HG03457 (cell line): ENCODE data around the gene SLC9A3.
"Not testable (repeated sequence)": the region's sequence is repeated elsewhere in the genome, so short reads cannot be mapped to it uniquely, and the experiment has no call there.

Experiments
- ATAC-seq: cut with Tn5 transposase; IDR thresholded peaks from one replicate; pipeline ENCODE4 v1.9.1; 2021; ENCODE audit warnings: moderate number of reproducible peaks; ENCODE audit not compliant: unreplicated experiment

Gene SLC9A3

DNA sequence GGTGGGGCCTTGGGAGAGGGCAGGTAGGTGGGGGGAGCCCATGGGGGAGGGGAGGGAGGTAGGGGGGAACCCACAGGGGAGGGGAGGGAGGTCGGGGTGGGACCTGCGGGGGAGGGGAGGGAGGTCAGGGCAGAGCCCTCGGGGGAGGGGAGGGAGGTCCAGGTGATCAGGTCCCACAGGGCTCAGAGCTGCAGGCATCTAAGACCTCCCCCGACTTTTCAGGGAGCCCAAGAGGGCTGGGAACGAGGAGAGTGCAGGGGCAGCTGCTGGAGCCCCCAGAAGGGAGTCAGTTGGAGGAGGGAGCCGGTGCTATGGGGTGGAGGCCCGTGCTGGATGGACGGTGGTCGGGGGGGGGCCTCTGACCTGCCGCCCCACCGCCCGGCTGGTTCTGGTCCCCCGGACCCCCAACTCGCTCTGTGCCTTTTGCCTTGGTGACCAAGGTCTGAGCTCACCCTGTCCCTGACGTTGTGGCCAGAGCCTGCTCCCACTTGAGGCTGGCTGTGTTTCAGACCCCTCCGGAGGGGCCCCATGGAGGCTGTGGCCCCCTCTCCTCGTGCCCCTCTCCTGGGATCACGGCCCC is 31.8 kb downstream of the SLC9A3 start:
- no peak for ATAC-seq

- no peak for ATAC-seq
These were observed 32.4 kb downstream of the SLC9A3 start for GRCh38 chr5:491856-492155.

- ATAC-seq: no peak
These were observed 33.0 kb downstream of the SLC9A3 start for GRCh38 chr5:491119-491855.

DNA sequence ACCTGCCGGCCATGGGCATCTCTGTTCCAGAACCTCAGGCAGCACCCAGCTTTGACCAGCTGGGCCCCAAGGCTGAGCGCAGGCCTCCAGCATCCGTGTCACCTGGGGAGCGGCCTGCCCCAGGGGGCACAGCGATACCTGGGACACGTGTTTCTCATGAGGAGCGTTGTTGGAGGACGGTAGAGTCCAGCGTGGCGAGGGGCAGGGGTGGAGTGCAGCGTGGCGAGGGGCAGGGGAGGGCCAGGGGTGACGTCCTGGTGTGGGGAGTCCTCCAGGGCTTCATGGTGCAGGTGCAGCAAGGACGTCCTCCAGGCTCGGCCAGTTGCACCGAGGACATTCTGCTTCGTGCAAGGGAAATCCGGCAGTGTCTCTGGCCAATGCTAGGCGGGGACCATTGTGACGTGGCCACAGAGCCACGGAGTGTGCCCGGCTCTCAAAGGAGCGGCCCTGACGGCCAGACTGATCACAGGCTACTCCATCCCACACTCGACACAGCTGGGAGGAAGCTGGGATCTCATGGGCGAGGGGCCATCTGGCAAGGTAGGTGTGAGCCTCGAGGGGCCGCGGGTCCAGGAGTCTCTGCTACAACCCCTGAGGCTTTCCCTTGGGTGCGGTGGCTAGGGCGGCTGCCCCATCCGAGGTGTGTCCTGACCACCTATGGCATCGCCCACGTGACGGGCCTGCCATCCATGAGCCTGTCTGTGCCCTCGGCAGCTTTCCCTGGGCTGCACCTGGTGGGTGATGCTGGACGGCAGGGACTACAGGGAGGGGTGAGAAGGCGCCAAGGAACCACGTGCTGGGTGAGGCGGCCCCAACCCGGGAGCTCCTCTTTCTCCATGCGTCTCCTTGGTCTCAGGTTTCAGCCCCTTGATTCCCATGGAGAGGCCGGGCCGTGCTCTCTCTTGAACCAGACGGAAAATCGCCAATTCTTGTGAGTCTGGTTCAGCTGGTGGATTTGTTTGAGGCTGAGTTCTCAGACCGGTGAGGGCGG is 33.8 kb downstream of the SLC9A3 start:
- no peak for ATAC-seq

DNA sequence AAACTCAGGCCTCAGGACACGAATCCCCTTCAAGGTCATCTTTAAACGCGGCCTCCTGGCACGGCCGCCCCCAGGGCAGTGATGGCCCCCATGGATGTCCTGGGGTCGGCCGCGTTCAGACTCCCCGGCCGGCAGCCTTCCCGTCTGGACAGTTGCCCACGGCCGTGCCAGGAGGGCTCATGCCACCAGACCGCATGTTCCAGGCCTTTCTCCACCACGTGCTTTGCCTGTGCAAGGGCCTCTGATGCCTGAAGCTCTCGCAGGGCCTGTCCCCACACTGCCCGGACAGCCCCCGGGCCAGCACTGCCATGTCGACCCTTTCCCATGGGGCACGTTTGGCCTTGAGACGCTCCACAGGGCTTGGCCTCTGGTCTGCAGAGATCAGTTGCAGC is 34.6 kb downstream of the SLC9A3 start:
- no peak for ATAC-seq

DNA sequence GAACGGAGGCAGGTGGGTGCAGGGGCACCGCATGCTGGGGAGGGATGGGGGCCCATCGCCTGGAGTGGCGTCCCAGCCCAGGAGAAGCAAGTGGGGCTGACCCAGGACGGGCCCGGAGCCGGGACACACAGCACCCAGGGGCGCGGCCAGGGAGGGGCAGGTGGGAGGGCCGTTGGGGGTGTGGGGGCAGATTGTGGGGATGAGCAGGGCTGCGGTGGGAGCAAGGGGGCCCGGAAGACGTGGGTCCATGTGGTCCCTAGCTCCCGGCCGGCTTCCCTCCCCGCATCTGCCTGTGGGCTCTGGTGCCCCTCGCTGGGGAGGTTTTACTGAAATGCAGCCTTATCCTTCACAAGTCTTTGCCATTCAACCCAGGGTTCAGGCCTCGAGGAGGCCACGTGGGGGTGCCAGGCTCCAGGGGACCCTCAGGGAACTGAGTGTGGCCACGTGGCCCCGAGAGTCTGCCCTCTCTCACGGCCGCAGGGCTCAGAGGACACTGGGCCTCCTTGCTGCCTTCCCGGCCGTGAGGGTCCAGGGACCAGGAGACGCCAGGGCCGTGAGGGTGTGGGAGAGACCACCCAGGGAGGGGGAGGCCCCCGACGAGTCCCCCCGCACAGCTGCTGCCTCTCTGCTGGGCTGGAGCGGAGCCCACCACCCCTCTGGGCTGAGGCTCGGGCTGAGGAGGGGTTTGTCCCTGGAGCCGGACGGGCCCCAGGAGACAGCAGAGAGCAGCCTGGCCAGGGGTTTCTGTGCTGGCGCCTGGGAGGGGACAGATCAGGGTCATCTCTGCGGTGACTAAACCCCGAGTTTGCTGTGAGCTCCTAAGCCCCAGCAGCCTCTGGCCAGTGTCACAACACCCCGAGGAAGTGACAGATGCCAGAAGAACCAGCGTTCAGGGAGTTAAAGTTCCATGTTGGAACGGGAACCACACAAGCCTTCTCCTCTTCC is 35.2 kb downstream of the SLC9A3 start:
- no peak for ATAC-seq

DNA sequence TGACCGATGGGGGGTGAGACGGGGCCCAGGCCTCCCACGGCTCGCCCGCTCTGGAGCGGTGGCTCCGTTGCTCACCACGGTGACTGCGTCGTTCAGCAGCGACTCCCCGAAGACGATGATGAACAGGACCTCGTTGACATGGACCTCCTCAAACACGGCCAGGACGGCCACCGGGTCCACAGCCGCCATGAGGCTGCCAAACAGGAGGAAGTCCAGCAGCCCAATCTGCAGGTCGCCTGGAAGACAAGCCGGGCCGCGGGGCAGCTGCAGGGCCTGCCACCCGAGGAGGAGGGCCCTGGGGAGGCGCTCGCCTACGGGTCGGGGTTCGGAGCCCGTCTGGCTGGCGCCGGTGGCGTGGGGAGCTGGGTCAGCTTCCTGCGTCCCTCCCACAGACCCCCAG is 36.0 kb downstream of the SLC9A3 start:
- ATAC-seq: no peak

- not testable (repeated sequence) for ATAC-seq
These were observed 37.7 kb downstream of the SLC9A3 start for GRCh38 chr5:486597-486996.

- ATAC-seq: no peak
These were observed 38.2 kb downstream of the SLC9A3 start for GRCh38 chr5:485946-486491.

- ATAC-seq: no peak
These were observed 38.9 kb downstream of the SLC9A3 start for GRCh38 chr5:485113-485945.

DNA sequence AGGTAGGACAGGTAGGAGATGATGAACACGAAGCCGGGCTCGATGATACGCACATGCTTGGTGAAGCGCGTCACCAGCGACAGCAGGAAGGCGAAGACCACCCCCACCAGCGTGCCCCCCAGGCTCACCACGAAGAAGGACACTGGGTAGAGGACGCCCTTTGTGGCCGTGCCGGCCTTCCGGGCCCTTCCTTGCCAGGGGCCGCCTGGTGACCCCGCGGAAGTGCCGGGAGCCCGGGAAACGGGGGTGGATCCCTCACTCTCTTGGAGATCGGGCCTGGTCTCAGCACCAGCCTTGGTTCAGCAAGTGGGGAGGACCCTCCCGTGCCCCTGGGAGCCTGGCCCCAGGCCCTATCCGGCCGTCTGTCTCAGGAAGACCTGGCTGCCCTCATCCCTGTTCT is 39.7 kb downstream of the SLC9A3 start:
- ATAC-seq: no peak

DNA sequence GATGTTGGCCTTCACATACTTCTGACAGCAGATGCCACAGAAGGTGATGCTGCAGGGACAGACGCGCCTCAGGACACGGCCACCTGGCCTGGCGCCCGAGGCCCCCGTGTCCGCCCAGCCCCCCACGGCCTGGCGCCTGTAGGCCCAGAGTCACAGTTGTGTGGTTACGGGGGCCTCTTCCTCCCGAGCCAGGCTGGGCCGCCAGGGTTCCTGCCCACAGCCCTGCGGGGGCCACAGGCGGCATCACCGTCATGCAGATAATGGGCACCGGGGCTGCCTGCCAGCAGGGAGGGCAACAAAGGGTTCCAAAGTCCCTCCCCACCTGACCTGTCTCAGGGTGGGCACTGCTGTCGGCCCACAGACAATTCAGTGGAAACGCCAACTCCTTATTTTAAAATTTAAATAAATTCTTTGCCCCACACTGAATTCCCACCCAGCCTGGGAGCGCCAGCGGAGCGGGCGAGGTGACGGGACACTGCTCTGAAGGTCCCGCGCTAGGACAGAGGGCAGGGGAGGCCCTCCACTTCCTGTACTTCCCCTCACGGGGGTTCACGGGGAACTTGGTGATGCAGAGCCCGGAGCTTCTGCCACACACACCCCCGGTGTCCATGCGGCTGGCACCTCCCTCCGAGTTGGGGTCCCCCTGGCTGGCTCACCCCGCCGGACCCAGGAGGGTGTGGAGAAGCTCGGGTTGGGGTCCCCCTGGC is 40.7 kb downstream of the SLC9A3 start:
- no peak for ATAC-seq

- no peak for ATAC-seq
These were observed 41.2 kb downstream of the SLC9A3 start for GRCh38 chr5:483011-483410.

- ATAC-seq: no peak
These were observed 41.7 kb downstream of the SLC9A3 start for GRCh38 chr5:482506-482905.

- no peak for ATAC-seq
These were observed 42.2 kb downstream of the SLC9A3 start for GRCh38 chr5:482021-482420.

DNA sequence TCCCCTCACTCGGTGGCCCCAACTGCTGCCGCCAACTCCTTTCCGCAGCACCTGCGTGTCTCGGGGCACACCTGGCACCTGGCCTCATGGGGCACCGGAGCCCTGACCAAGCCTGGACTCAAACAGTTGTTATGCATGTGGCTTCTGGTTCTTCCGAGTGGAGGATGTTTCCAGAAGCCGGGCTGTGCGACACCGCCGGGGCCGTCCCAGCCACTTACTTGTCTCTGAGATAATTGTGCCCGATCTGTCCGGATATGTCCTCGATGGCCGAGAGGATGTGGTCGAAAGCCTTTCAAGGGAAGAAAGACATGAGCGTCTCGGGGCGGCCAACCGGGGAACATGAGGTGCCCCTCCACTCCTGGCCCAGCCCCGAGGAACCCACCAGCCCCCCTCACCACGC is 42.9 kb downstream of the SLC9A3 start:
- no peak for ATAC-seq

- ATAC-seq: no peak
These were observed 44.5 kb downstream of the SLC9A3 start for GRCh38 chr5:479566-480319.

GRCh38 chr5:478982-479535 is 45.2 kb downstream of the SLC9A3 start:
- no peak for ATAC-seq
